B cell (primary cell): Measurements from ENCODE around the gene TIMM44. TPM values are rescaled to one million over a fixed set of nuclear protein-coding genes. Genes with fewer than 3 reads are reported as not detected.
A peak's percentile ranks its signal among the peaks of the same experiment; 100 is the strongest.

Source experiments
- ATAC-seq: fragments of 200-7000 bp; cut with Tn5 transposase; one replicate; pipeline ENCODE4 v1.10.0; 2021; ENCODE audit warnings: low read depth, mild to moderate bottlenecking, moderate number of reproducible peaks, moderate library complexity
- CTCF ChIA-PET: fragments of 350-600 bp; sonication (Branson Sonifier 250); formaldehyde crosslinking; loops from one replicate; lab custom pipeline; 2021; ENCODE audit warnings: antibody characterized with exemption, inconsistent platforms; lab: Charles Lee
- POLR2A ChIA-PET: fragments of 350-600 bp; sonication (Branson Sonifier 250); formaldehyde crosslinking; loops from one replicate; lab custom pipeline; 2021; ENCODE audit warnings: antibody characterized with exemption; lab: Charles Lee
- DNase-seq: peaks from one replicate; pipeline ENCODE4 v3.0.0; 2013
- H2AFZ ChIP-seq: 2 replicates; pipeline ENCODE4 v1.6.1; 2012; ENCODE audit warnings: mild to moderate bottlenecking, low read depth, low read length; ENCODE audit not compliant: insufficient read depth, poor library complexity, severe bottlenecking
- H3K27ac ChIP-seq, 2 donors: 1 replicate in 1 of 2; 2 replicates in 1 of 2; pipeline ENCODE4 v1.5.1; 2012 to 2013; ENCODE audit warnings: low read length in 2 of 2, mild to moderate bottlenecking in 2 of 2, moderate library complexity in 1 of 2
- H3K27me3 ChIP-seq, 4 experiments: fragments of 200-600 bp in 1 of 4; sonication (generic) in 1 of 4; replicated peaks in 1 of 4; 1 replicate in 2 of 4; 2 replicates in 2 of 4; pipeline versions ENCODE4 v1.6.1 to v1.7.0; 2013 to 2016; ENCODE audit warnings: low read length in 3 of 4, mild to moderate bottlenecking in 2 of 4, mixed read lengths in 1 of 4, moderate library complexity in 1 of 4; ENCODE audit not compliant: insufficient read depth in 4 of 4, control insufficient read depth in 3 of 4; ENCODE audit errors: control extremely low read depth in 1 of 4
- H3K36me3 ChIP-seq, 2 experiments: replicated peaks in 1 of 2; 1 replicate in 1 of 2; 2 replicates in 1 of 2; pipeline versions ENCODE4 v1.6.1 to v1.7.1; 2013; ENCODE audit warnings: low read length in 1 of 2; ENCODE audit not compliant: insufficient read depth in 2 of 2, control insufficient read depth in 1 of 2; ENCODE audit errors: control extremely low read depth in 1 of 2, extremely low read depth in 1 of 2
- H3K4me1 ChIP-seq, 2 donors: fragments of 200-600 bp in 1 of 2; sonication (generic) in 1 of 2; 1 replicate in 1 of 2; 2 replicates in 1 of 2; pipeline versions ENCODE4 v1.5.1 to v1.6.1; 2013 to 2017; ENCODE audit warnings: low read length in 2 of 2; ENCODE audit not compliant: control insufficient read depth in 2 of 2, insufficient read depth in 2 of 2
- H3K4me2 ChIP-seq: replicated peaks from 2 replicates; pipeline ENCODE3; 2012; ENCODE audit warnings: mild to moderate bottlenecking, low read depth, low read length; ENCODE audit not compliant: poor library complexity, severe bottlenecking
- H3K4me3 ChIP-seq, 5 experiments: fragments of 200-600 bp in 1 of 5; sonication (generic) in 1 of 5; 1 replicate in 3 of 5; 2 replicates in 2 of 5; pipeline versions ENCODE4 v1.5.1 to v1.7.0; 2011 to 2016; ENCODE audit warnings: low read length in 4 of 5, mild to moderate bottlenecking in 4 of 5, low read depth in 2 of 5, control low read depth in 1 of 5, moderate library complexity in 1 of 5; ENCODE audit not compliant: insufficient read depth in 1 of 5; ENCODE audit errors: control extremely low read depth in 1 of 5, extremely low read depth in 1 of 5
- H3K79me2 ChIP-seq: fragments of 200-600 bp; sonication (generic); one replicate; pipeline ENCODE4 v1.6.0; 2016; ENCODE audit warnings: low read length; ENCODE audit not compliant: control insufficient read depth, insufficient read depth
- H3K9ac ChIP-seq: fragments of 200-600 bp; sonication (generic); 2 replicates; pipeline ENCODE4 v1.6.1; 2017; ENCODE audit warnings: mild to moderate bottlenecking, low read length, moderate library complexity
- H3K9me3 ChIP-seq, 3 donors: one replicate each; pipeline versions ENCODE4 v1.6.1 to v1.7.1; 2013; ENCODE audit warnings: low read length in 2 of 3; ENCODE audit not compliant: control insufficient read depth in 2 of 3, insufficient read depth in 1 of 3; ENCODE audit errors: control extremely low read depth in 1 of 3
- H4K20me1 ChIP-seq: 2 replicates; pipeline ENCODE4 v1.6.0; 2012; ENCODE audit warnings: mild to moderate bottlenecking, low read length; ENCODE audit not compliant: insufficient read depth, control insufficient read depth, poor library complexity, severe bottlenecking
- H3K27ac Mint-ChIP-seq: one replicate; pipeline ENCODE4 v1.8.0; 2021; ENCODE audit warnings: mixed read lengths
- H3K27me3 Mint-ChIP-seq: one replicate; pipeline ENCODE4 v1.8.0; 2021; ENCODE audit warnings: mixed read lengths
- H3K4me1 Mint-ChIP-seq: one replicate; pipeline ENCODE4 v1.8.0; 2021; ENCODE audit warnings: mixed read lengths
- H3K4me3 Mint-ChIP-seq: one replicate; pipeline ENCODE4 v1.8.0; 2021; ENCODE audit warnings: mixed read lengths
- H3K9me3 Mint-ChIP-seq: one replicate; pipeline ENCODE4 v1.8.0; 2022; ENCODE audit warnings: mixed read lengths; ENCODE audit not compliant: insufficient read depth
- CTCF ChIP-seq: fragments of 200-600 bp; IDR thresholded peaks from one replicate; pipeline ENCODE4 v1.8.0; 2022; ENCODE audit warnings: antibody characterized with exemption, mild to moderate bottlenecking
- EZH2 ChIP-seq: IDR thresholded peaks from 2 replicates; pipeline ENCODE4 v1.6.1; 2012; ENCODE audit warnings: borderline replicate concordance, low read depth, mild to moderate bottlenecking, moderate library complexity, low read length; ENCODE audit not compliant: insufficient read depth, poor library complexity, severe bottlenecking
- WGBS: methylation state at CpG from one replicate; pipeline ENCODE4 v1.1.5; 2013; ENCODE audit warnings: missing lambda C conversion rate; ENCODE audit not compliant: insufficient coverage; 5-methylcytosine and 5-hydroxymethylcytosine counted together
- intact Hi-C: fragments of 100-400 bp; cut with micrococcal nuclease; formaldehyde crosslinking; loops from one replicate; pipeline ENCODE4 v1.10.0; 2022
- polyA plus RNA-seq: library from polyadenylated mRNA; depleted of rRNA; stranded (reverse); fragments of >200 nt; gene quantifications from 2 replicates; pipeline ENCODE4 v1.2.3, GENCODE V29; 2012
- total RNA-seq, 2 donors: library from RNA; stranded (reverse); fragments of 120-200 nt in 1 of 2; gene quantifications; 1 replicate in 1 of 2; 2 replicates in 1 of 2; pipeline versions ENCODE4 v1.2.3 to v1.2.4, GENCODE V29; 2013 to 2022

Gene TIMM44
- total and polyA plus RNA-seq, 2 donors (not counting 1 experiment from before 2014, with no cell fraction given), result 48.9 to 66.5 TPM

GRCh38 chr19:7920519-7921301, 22.8 kb downstream of the TIMM44 start:
- H3K27me3 Mint-ChIP-seq, result peaks cover 17% of the 10 kb centered on the region
- Histone ChIP-seq H3K79me2 (peaks cover 6% of the 10 kb centered on the region), H3K4me2 (peak overlapping the region; percentile 93), H3K9ac (peak overlapping the region; percentile 72), H3K4me3 (peak overlapping the region; percentile 52 to 84 (median 75)), H3K4me1 (peaks cover 59 to 60% of the 10 kb centered on the region in 2 donors), H4K20me1 (peaks cover 52% of the 10 kb centered on the region), H3K27me3 (peaks cover 0 to 36% (median 19%) of the 10 kb centered on the region in 4 experiments), H2AFZ (peak overlapping the region; percentile 92), H3K36me3 (peaks cover 0 to 13% of the 10 kb centered on the region in 2 experiments), H3K9me3 (peaks cover 0 to 25% (median 0%) of the 10 kb centered on the region in 3 donors), H3K27ac (peak overlapping the region; percentile 73 to 74)
- ATAC-seq (peak; percentile 77), DNase-seq (peak; percentile 99)
- WGBS, result under 1% methylated on average over 59 of the region's 62 CpGs
- H3K4me1 Mint-ChIP-seq, result peaks cover 47% of the 10 kb centered on the region
- intact Hi-C loops, result loop anchor here (1.0 kb wide), 7 partner anchors 17 to 398 kb away; partner anchors contain the start of genes ELAVL1, MAP2K7, MCOLN1 and TIMM44
- POLR2A ChIA-PET, result interaction anchor here (0.6 to 2.8 kb wide), 14 partner anchors 9 to 471 kb away, joined by 3 to 29 read pairs (median 5); partner anchors contain the start of genes MAP2K7, NDUFA7, RAB11B and RPS28
- peak overlapping the region; percentile 95 for H3K4me3 Mint-ChIP-seq
- H3K27ac Mint-ChIP-seq, result peak overlapping the region; percentile 96
- CTCF ChIA-PET, result interaction anchor here (0.9 to 3.8 kb wide), 10 partner anchors 8 to 352 kb away, joined by 3 to 28 read pairs (median 5); partner anchors contain the start of genes CAMSAP3, MAP2K7, PET100 and TIMM44
- no peaks in the 10 kb centered on the region for H3K9me3 Mint-ChIP-seq
- TF ChIP-seq EZH2, result no peak
- TF ChIP-seq CTCF, result no peak
